SK-N-SH (cell line): ENCODE results near the gene KCNK4. TPM values are rescaled to one million over a fixed set of nuclear protein-coding genes. Genes with fewer than 3 reads are reported as not detected.
"Not testable (repeated sequence)": the region's sequence is repeated elsewhere in the genome, so short reads cannot be mapped to it uniquely, and the experiment has no call there.

Experiments used
- CTCF ChIA-PET: fragments of 300-600, 350-600 bp; formaldehyde crosslinking; extraction: SDS; loops from one replicate; lab custom pipeline; 2021; lab: Yijun Ruan, JAX
- POLR2A ChIA-PET: fragments of 350-600 bp; sonication (Branson Sonifier 250); formaldehyde crosslinking; extraction: SDS; loops from one replicate; lab custom pipeline; 2020; ENCODE audit warnings: antibody characterized with exemption, inconsistent platforms; lab: Yijun Ruan, JAX
- DNase-seq: peaks from one replicate; pipeline ENCODE4 v3.0.0; 2012
- H2AFZ ChIP-seq: fragments of 200-600 bp; sonication (generic); 2 replicates; pipeline ENCODE4 v1.8.1; 2016; ENCODE audit warnings: antibody characterized with exemption, mild to moderate bottlenecking, low read depth
- H3F3A ChIP-seq: fragments of 200-600 bp; sonication (generic); replicated peaks from 2 replicates; pipeline ENCODE3; 2016; ENCODE audit warnings: antibody characterized with exemption, mild to moderate bottlenecking; ENCODE audit not compliant: insufficient read depth
- H3K27ac ChIP-seq, 2 experiments: fragments of 200-500 bp in 1 of 2; fragments of 200-600 bp in 1 of 2; sonication (Bioruptor generic) in 1 of 2; sonication (generic), shearing (Covaris generic) in 1 of 2; 2 replicates each; pipeline versions ENCODE4 v1.5.1 to v1.6.1; 2014 to 2016; ENCODE audit warnings: low read depth in 2 of 2, inconsistent platforms in 1 of 2, low read length in 1 of 2, mild to moderate bottlenecking in 1 of 2, mixed read lengths in 1 of 2
- H3K27me3 ChIP-seq: fragments of 200-600 bp; sonication (generic), shearing (Covaris generic); 2 replicates; pipeline ENCODE4 v1.6.1; 2016; ENCODE audit warnings: mixed run types; ENCODE audit not compliant: insufficient read depth
- H3K36me3 ChIP-seq, 2 experiments: fragments of 200-500 bp in 1 of 2; fragments of 200-600 bp in 1 of 2; sonication (Bioruptor generic) in 1 of 2; sonication (generic) in 1 of 2; replicated peaks in 1 of 2; 2 replicates each; pipeline versions ENCODE3 to v1.5.1; 2014 to 2016; ENCODE audit warnings: low read length in 1 of 2, mild to moderate bottlenecking in 1 of 2; ENCODE audit not compliant: insufficient read depth in 2 of 2, control insufficient read depth in 1 of 2
- H3K4me1 ChIP-seq, 2 experiments: fragments of 200-500 bp in 1 of 2; fragments of 200-600 bp in 1 of 2; sonication (Bioruptor generic) in 1 of 2; sonication (generic), shearing (Covaris generic) in 1 of 2; 2 replicates each; pipeline versions ENCODE4 v1.5.1 to v1.6.1; 2014 to 2016; ENCODE audit warnings: low read depth in 1 of 2, low read length in 1 of 2, mixed run types in 1 of 2; ENCODE audit not compliant: insufficient read depth in 2 of 2, control insufficient read depth in 1 of 2
- H3K4me2 ChIP-seq: fragments of 200-600 bp; sonication (generic), shearing (Covaris generic); 2 replicates; pipeline ENCODE4 v1.6.1; 2017; ENCODE audit warnings: mixed run types
- H3K4me3 ChIP-seq, 2 experiments: fragments of 200-500 bp in 1 of 2; fragments of 200-600 bp in 1 of 2; sonication (Bioruptor generic) in 1 of 2; sonication (generic), shearing (Covaris generic) in 1 of 2; 2 replicates each; pipeline versions ENCODE4 v1.5.1 to v1.8.1; 2014 to 2016; ENCODE audit warnings: low read depth in 2 of 2, inconsistent platforms in 1 of 2, low read length in 1 of 2, mild to moderate bottlenecking in 1 of 2, mixed read lengths in 1 of 2, moderate library complexity in 1 of 2
- H3K79me2 ChIP-seq: fragments of 200-600 bp; sonication (generic); 2 replicates; pipeline ENCODE4 v1.8.1; 2017; ENCODE audit warnings: mild to moderate bottlenecking; ENCODE audit not compliant: insufficient read depth
- H3K9ac ChIP-seq: fragments of 200-600 bp; sonication (generic); 2 replicates; pipeline ENCODE4 v1.6.1; 2017; ENCODE audit warnings: mixed run types
- H3K9me2 ChIP-seq: fragments of 200-600 bp; sonication (generic); 2 replicates; pipeline ENCODE4 v1.6.1; 2017; ENCODE audit warnings: mixed run types
- H3K9me3 ChIP-seq: fragments of 200-600 bp; sonication (generic); 2 replicates; pipeline ENCODE4 v1.6.1; 2017; ENCODE audit warnings: mixed run types, mild to moderate bottlenecking, moderate library complexity
- H4K20me1 ChIP-seq: fragments of 200-600 bp; sonication (generic); 2 replicates; pipeline ENCODE4 v1.6.1; 2017; ENCODE audit warnings: mild to moderate bottlenecking, mixed run types; ENCODE audit not compliant: insufficient read depth
- FOXJ3 ChIP-seq: sonication (generic); formaldehyde crosslinking; IDR thresholded peaks from 2 replicates; pipeline ENCODE4 v1.5.1; 2020; ENCODE audit warnings: mild to moderate bottlenecking, missing genetic modification reagents
- IRF3 ChIP-seq: fragments of 150-350 bp; IDR thresholded peaks from 2 replicates; pipeline ENCODE4 v1.6.1; 2016; ENCODE audit warnings: mild to moderate bottlenecking, low read depth, low read length
- MAX ChIP-seq: IDR thresholded peaks from 2 replicates; pipeline ENCODE4 v1.4.0; 2012; ENCODE audit warnings: low read depth
- NFIC ChIP-seq: IDR thresholded peaks from 2 replicates; pipeline ENCODE4 v1.4.0; 2012; ENCODE audit warnings: borderline replicate concordance
- POLR2AphosphoS5 ChIP-seq: IDR thresholded peaks from 2 replicates; pipeline ENCODE4 v1.6.1; 2012; ENCODE audit warnings: low read depth, low read length
- TEAD4 ChIP-seq: IDR thresholded peaks from 2 replicates; pipeline ENCODE4 v1.4.0; 2012; ENCODE audit warnings: mild to moderate bottlenecking, borderline replicate concordance; ENCODE audit not compliant: insufficient read depth
- WGBS: methylation state at CpG from one replicate; pipeline ENCODE4 v1.1.6; 2017; ENCODE audit warnings: low lambda C conversion rate; 5-methylcytosine and 5-hydroxymethylcytosine counted together
- polyA plus RNA-seq, 3 experiments: library from polyadenylated mRNA; depleted of rRNA; stranded (reverse); fragments of >200 nt; gene quantifications; 2 replicates each; pipeline ENCODE4 v1.2.3, GENCODE V29; 2012

The KCNK4 gene
- polyA plus RNA-seq, 1 of the 3 experiments (the other 2 are of a cell fraction), result 0.16 TPM

- no peak for TF ChIP-seq MAX
- no peak for TF ChIP-seq POLR2AphosphoS5
- TF ChIP-seq FOXJ3 (CRISPR knock-in tag), result no peak
- TF ChIP-seq IRF3, result no peak
- no peak for TF ChIP-seq NFIC
Measured at GRCh38 chr11:64314805-64315561, 23.9 kb downstream of the KCNK4 start (continued).

GRCh38 chr11:64315667-64316526, 24.8 kb downstream of the KCNK4 start:
- 81% methylated on average over 18 of the region's 25 CpGs for WGBS
- not testable (repeated sequence) for H2AFZ ChIP-seq, H3F3A ChIP-seq, H3K9me2 ChIP-seq, H4K20me1 ChIP-seq, H3K9me3 ChIP-seq, H3K27me3 ChIP-seq, DNase-seq
- ChIA-PET POLR2A (interaction anchor here (0.5 to 2.0 kb wide), 3 partner anchors 11 to 100 kb away, joined by 3 to 14 read pairs (median 7); partner anchors contain the start of gene ESRRA), CTCF (interaction anchor here (1.8 to 3.0 kb wide), 4 partner anchors 11 to 39 kb away, joined by 5 to 27 read pairs (median 6); partner anchors contain the start of gene ESRRA)
- Histone ChIP-seq H3K4me3 (peak overlapping the region; percentile 70 to 98), H3K4me1 (peaks cover 0 to 15% of the 10 kb centered on the region in 2 experiments; a peak in 2 of 4 replicates), H3K9ac (peak overlapping the region; percentile 91; the same call in 1 of the 2 replicates), H3K79me2 (peaks cover 39% of the 10 kb centered on the region), H3K27ac (peak overlapping the region in 1 of 2 experiments; percentile 97; a peak in 2 of 4 replicates), H3K36me3 (peaks cover 0 to 21% of the 10 kb centered on the region in 2 experiments), H3K4me2 (peak overlapping the region; percentile 88)

GRCh38 chr11:64316672-64317324, 25.7 kb downstream of the KCNK4 start:
- Histone ChIP-seq H3K4me3 (peak overlapping the region; percentile 70 to 98), H3K4me2 (peak overlapping the region; percentile 88), H3K79me2 (peaks cover 39% of the 10 kb centered on the region), H3K9me2 (no peaks in the 10 kb centered on the region), H3K27me3 (no peaks in the 10 kb centered on the region), H3F3A (peaks cover 6% of the 10 kb centered on the region), H3K4me1 (peaks cover 0 to 15% of the 10 kb centered on the region in 2 experiments; a peak in 2 of 4 replicates), H3K9me3 (no peaks in the 10 kb centered on the region), H4K20me1 (no peaks in the 10 kb centered on the region), H3K27ac (peak overlapping the region; percentile 97 to 100), H3K9ac (peak overlapping the region; percentile 91), H3K36me3 (peaks cover 0 to 30% of the 10 kb centered on the region in 2 experiments), H2AFZ (0 out of 2 replicates have a peak overlapping the region, but pooled peaks have one; percentile 64)
- TF ChIP-seq NFIC (0 out of 2 replicates have a peak, but pooled peaks have one; percentile 11), TEAD4 (no peak)
- ChIA-PET POLR2A (interaction anchor here (0.7 to 2.3 kb wide), 12 partner anchors 13 to 331 kb away, joined by 3 to 18 read pairs (median 6); partner anchors contain the start of genes ESRRA, NUDT22 and TRPT1), CTCF (interaction anchor here (1.0 to 3.0 kb wide), 11 partner anchors 12 to 132 kb away, joined by 3 to 27 read pairs (median 7); partner anchors contain the start of gene ESRRA)
- 2% methylated on average over 19 of the region's 32 CpGs for WGBS
- no peak for DNase-seq
